Lower leg skin (tissue), 3 donors: Measurements from ENCODE around the gene VPREB1.

ENCODE experiments used
- POLR2A ChIP-seq, 2 donors: fragments of 450-650 bp; IDR thresholded peaks; one replicate each; pipeline ENCODE4 v1.6.1; 2016 to 2017; ENCODE audit warnings: antibody characterized with exemption in 2 of 2, mild to moderate bottlenecking in 1 of 2, moderate library complexity in 1 of 2
- TF ChIP-seq, protein P1 (sequence below), 3 donors: fragments of 450-650 bp; IDR thresholded peaks; one replicate each; pipeline ENCODE4 v1.5.1; 2016; ENCODE audit warnings: antibody characterized with exemption in 3 of 3, mild to moderate bottlenecking in 3 of 3, moderate library complexity in 2 of 3

- TF ChIP-seq, protein P1, sequence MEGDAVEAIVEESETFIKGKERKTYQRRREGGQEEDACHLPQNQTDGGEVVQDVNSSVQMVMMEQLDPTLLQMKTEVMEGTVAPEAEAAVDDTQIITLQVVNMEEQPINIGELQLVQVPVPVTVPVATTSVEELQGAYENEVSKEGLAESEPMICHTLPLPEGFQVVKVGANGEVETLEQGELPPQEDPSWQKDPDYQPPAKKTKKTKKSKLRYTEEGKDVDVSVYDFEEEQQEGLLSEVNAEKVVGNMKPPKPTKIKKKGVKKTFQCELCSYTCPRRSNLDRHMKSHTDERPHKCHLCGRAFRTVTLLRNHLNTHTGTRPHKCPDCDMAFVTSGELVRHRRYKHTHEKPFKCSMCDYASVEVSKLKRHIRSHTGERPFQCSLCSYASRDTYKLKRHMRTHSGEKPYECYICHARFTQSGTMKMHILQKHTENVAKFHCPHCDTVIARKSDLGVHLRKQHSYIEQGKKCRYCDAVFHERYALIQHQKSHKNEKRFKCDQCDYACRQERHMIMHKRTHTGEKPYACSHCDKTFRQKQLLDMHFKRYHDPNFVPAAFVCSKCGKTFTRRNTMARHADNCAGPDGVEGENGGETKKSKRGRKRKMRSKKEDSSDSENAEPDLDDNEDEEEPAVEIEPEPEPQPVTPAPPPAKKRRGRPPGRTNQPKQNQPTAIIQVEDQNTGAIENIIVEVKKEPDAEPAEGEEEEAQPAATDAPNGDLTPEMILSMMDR (IDR thresholded peaks at IDR 0.05) = no peak
- TF ChIP-seq POLR2A (IDR thresholded peaks at IDR 0.05) = no peak
Measured at GRCh38 chr22:22245935-22246525, 1.4 kb downstream of the VPREB1 start.
